Adrenal gland (tissue), 12 donors: ENCODE results near the gene PXMP2. TPM values are rescaled to one million over a fixed set of nuclear protein-coding genes. Genes with fewer than 3 reads are reported as not detected.

Experiments used
- DNase-seq, 7 donors: peaks; one replicate each; pipeline ENCODE4 v3.0.0-alpha.2; 2019 to 2020
- H3K27ac ChIP-seq, 5 donors: fragments of 200-600 bp; sonication (generic) in 4 of 5; 1 replicate in 3 of 5; 2 replicates in 2 of 5; pipeline versions ENCODE4 v1.5.1 to v1.8.0; 2016 to 2020; ENCODE audit warnings: mild to moderate bottlenecking in 1 of 5
- H3K27me3 ChIP-seq: fragments of 200-600 bp; 2 replicates; pipeline ENCODE4 v1.8.0; 2021
- H3K36me3 ChIP-seq, 2 donors: fragments of 200-600 bp; replicated peaks in 1 of 2; 1 replicate in 1 of 2; 2 replicates in 1 of 2; pipeline versions ENCODE4 v1.5.1 to v1.8.0; 2018 to 2022
- H3K4me1 ChIP-seq, 2 donors: fragments of 200-600 bp; replicated peaks in 1 of 2; 1 replicate in 1 of 2; 2 replicates in 1 of 2; pipeline versions ENCODE4 v1.5.1 to v1.8.0; 2018 to 2021
- H3K4me3 ChIP-seq, 4 donors: fragments of 200-600 bp; sonication (generic) in 3 of 4; one replicate each; pipeline ENCODE4 v1.5.1; 2016 to 2018
- H3K9me3 ChIP-seq, 3 donors: fragments of 200-600 bp; sonication (generic) in 1 of 3; replicated peaks in 1 of 3; 1 replicate in 2 of 3; 2 replicates in 1 of 3; pipeline versions ENCODE4 v1.5.1 to v1.8.0; 2016 to 2021
- CTCF ChIP-seq, 6 experiments: fragments of 450-650 bp in 4 of 6; fragments of 200-600 bp in 2 of 6; sonication (generic) in 1 of 6; IDR thresholded peaks; 1 replicate in 5 of 6; 2 replicates in 1 of 6; pipeline versions ENCODE4 v1.5.1 to v1.8.0; 2016 to 2021; ENCODE audit warnings: antibody characterized with exemption in 6 of 6, mild to moderate bottlenecking in 2 of 6, moderate library complexity in 1 of 6
- POLR2A ChIP-seq, 2 donors: fragments of 450-650 bp; IDR thresholded peaks; one replicate each; pipeline ENCODE4 v1.6.1; 2017; ENCODE audit warnings: antibody characterized with exemption in 2 of 2, mild to moderate bottlenecking in 2 of 2, moderate library complexity in 1 of 2
- WGBS, 4 donors: extraction: QIAGEN DNeasy Blood & Tissue Kit in 2 of 4; methylation state at CpG; one replicate each; pipeline versions ENCODE4 v1.1.5 to v1.1.7; 2013 to 2017; 5-methylcytosine and 5-hydroxymethylcytosine counted together
- intact Hi-C, 2 donors: fragments of 100-400 bp; cut with DNase I; formaldehyde crosslinking; loops; one replicate each; pipeline versions ENCODE4 v1.14.1 to v1.15.0; 2022 to 2023
- polyA plus RNA-seq, 3 donors: library from polyadenylated mRNA; stranded (reverse); fragments of 200-250 nt in 2 of 3; fragments of 350-450 nt in 1 of 3; fragmentation: Illumina TruSeq in 1 of 3; extraction: RNeasy Lipid Tissue Mini Kit (QIAGEN cat#74804) in 1 of 3; gene quantifications; one replicate each; pipeline ENCODE4 v1.2.3, GENCODE V29; 2013 to 2014
- total RNA-seq, 9 donors: library from RNA; depleted of rRNA in 4 of 9; stranded (reverse); fragments of >200 nt in 4 of 9; fragments of 120-200 nt in 1 of 9; fragmentation: NEBNext Ultra II Directional in 1 of 9; extraction: Animal tissue kit (Norgen Biotek cat#: 25700) in 1 of 9; gene quantifications; one replicate each; pipeline versions ENCODE4 v1.1.0 to v1.2.4, GENCODE V29; 2013 to 2023
- donor health status: healthy with polysubstance abuse.
- donor health status: Bipolar disorder and iron deficiency.
- donor health status: DM: yes; HTN: yes; CAD: no.
- donor health status: DM: no; HTN: no; CAD: no.
- donor health status: DM: no; HTN: no; CAD: no.
- donor health status: DM: yes; HTN: yes; CAD: no.

PXMP2 gene
- total and polyA plus RNA-seq, 12 donors = 8.2 to 51.7 (median 20.2) TPM

GRCh38 chr12:132662901-132663755 lies 24.3 kb upstream of the PXMP2 start:
- TF ChIP-seq CTCF (IDR thresholded peaks at IDR 0.05) = no peak
- no peak for TF ChIP-seq POLR2A (IDR thresholded peaks at IDR 0.05)
- 87 to 89% (median 89%) methylated on average over 28 to 29 of the region's 29 CpGs for WGBS, 4 donors
- peaks cover 0 to 70% of the 10 kb centered on the region in 2 donors for H3K36me3 ChIP-seq

GRCh38 chr12:132664206-132665148 lies 22.9 kb upstream of the PXMP2 start:
- Histone ChIP-seq H3K36me3 (peaks cover 0 to 66% of the 10 kb centered on the region in 2 donors), H3K27me3 (no peaks in the 10 kb centered on the region), H3K27ac (no peak overlapping the region), H3K4me3 (no peak overlapping the region), H3K9me3 (no peaks in the 10 kb centered on the region), H3K4me1 (no peaks in the 10 kb centered on the region)
- DNase-seq = no peak
- intact Hi-C loops = no loop called here
- TF ChIP-seq CTCF (IDR thresholded peaks at IDR 0.05) (no peak), POLR2A (IDR thresholded peaks at IDR 0.05) (no peak)
- 91 to 95% (median 92%) methylated on average over 20 to 21 of the region's 21 CpGs for WGBS, 4 donors

More at GRCh38 chr12:132662901-132663755, 24.3 kb upstream of the PXMP2 start:
- Histone ChIP-seq H3K4me1 (no peaks in the 10 kb centered on the region), H3K27ac (no peak overlapping the region), H3K9me3 (no peaks in the 10 kb centered on the region), H3K4me3 (no peak overlapping the region), H3K27me3 (no peaks in the 10 kb centered on the region)
- intact Hi-C loops = no loop called here
- DNase-seq = no peak

DNA sequence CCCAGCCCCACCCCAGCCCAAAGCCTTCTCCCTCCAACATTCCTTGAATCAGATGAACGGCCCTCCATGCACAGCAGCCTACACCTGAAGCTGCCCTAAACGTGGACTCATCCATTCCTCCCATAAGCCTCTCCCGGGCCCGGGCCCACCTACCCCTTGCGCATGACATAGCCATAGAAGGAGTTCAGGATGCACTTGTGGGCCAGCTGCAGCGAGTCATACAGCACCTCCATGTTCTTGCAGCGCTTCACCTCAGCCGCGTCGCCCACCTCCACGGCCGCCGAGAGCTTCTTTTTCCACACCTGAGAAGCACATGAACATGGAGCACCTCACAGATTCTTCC lies 22.3 kb upstream of the PXMP2 start:
- H3K9me3 ChIP-seq = no peaks in the 10 kb centered on the region
- TF ChIP-seq POLR2A (IDR thresholded peaks at IDR 0.05) = no peak
- TF ChIP-seq CTCF (IDR thresholded peaks at IDR 0.05) = no peak
- H3K27ac ChIP-seq = no peak overlapping the region
- H3K36me3 ChIP-seq = peaks cover 0 to 61% of the 10 kb centered on the region in 2 donors
- H3K4me1 ChIP-seq = no peaks in the 10 kb centered on the region
- DNase-seq = no peak
- H3K27me3 ChIP-seq = no peaks in the 10 kb centered on the region
- WGBS, 4 donors = 92 to 96% (median 94%) methylated on average over 13 of the region's 13 CpGs
- H3K4me3 ChIP-seq = no peak overlapping the region
- intact Hi-C loops = no loop called here

GRCh38 chr12:132665794-132666193 lies 21.6 kb upstream of the PXMP2 start:
- WGBS, 4 donors = 93 to 98% (median 94%) methylated on average over 6 of the region's 6 CpGs
- no peak for DNase-seq
- intact Hi-C loops = no loop called here
- Histone ChIP-seq H3K27ac (no peak overlapping the region), H3K4me1 (no peaks in the 10 kb centered on the region), H3K4me3 (no peak overlapping the region), H3K9me3 (no peaks in the 10 kb centered on the region), H3K27me3 (no peaks in the 10 kb centered on the region), H3K36me3 (peaks cover 0 to 54% of the 10 kb centered on the region in 2 donors)
- no peak for TF ChIP-seq CTCF (IDR thresholded peaks at IDR 0.05)
- TF ChIP-seq POLR2A (IDR thresholded peaks at IDR 0.05) = no peak
